CD4-positive, alpha-beta T cell (primary cell): ENCODE results near the gene PLXNB2. TPM values are rescaled to one million over a fixed set of nuclear protein-coding genes. Genes with fewer than 3 reads are reported as not detected.
"Not testable (repeated sequence)": the region's sequence is repeated elsewhere in the genome, so short reads cannot be mapped to it uniquely, and the experiment has no call there.

Experiments used
- ATAC-seq: fragments of 200-7000 bp; cut with Tn5 transposase; one replicate; pipeline ENCODE4 v1.10.0; 2022; ENCODE audit warnings: mild to moderate bottlenecking; ENCODE audit not compliant: poor library complexity
- CTCF ChIA-PET: fragments of 350-600 bp; sonication (Branson Sonifier 250); formaldehyde crosslinking; loops from one replicate; lab custom pipeline; 2021; ENCODE audit warnings: antibody characterized with exemption, inconsistent platforms; lab: Charles Lee
- POLR2A ChIA-PET: fragments of 350-600 bp; sonication (Branson Sonifier 250); formaldehyde crosslinking; loops from one replicate; lab custom pipeline; 2021; ENCODE audit warnings: antibody characterized with exemption, inconsistent platforms; lab: Charles Lee
- DNase-seq, 14 experiments: peaks; one replicate each; pipeline ENCODE4 v3.0.0-alpha.2; 2013 to 2020; ENCODE audit warnings: mixed read lengths in 2 of 14
- H3K27ac ChIP-seq, 2 donors: one replicate each; pipeline versions ENCODE4 v1.5.1 to v1.7.0; 2013; ENCODE audit warnings: low read length in 2 of 2, low read depth in 1 of 2, mild to moderate bottlenecking in 1 of 2
- H3K27me3 ChIP-seq, 2 experiments: 1 replicate in 1 of 2; 2 replicates in 1 of 2; pipeline versions ENCODE4 v1.6.1 to v1.7.0; 2013; ENCODE audit warnings: low read length in 2 of 2, control low read depth in 1 of 2, mild to moderate bottlenecking in 1 of 2, moderate library complexity in 1 of 2; ENCODE audit not compliant: insufficient read depth in 2 of 2, control insufficient read depth in 1 of 2
- H3K36me3 ChIP-seq: one replicate; pipeline ENCODE4 v1.6.1; 2013; ENCODE audit warnings: low read length, control low read depth; ENCODE audit not compliant: insufficient read depth
- H3K4me1 ChIP-seq: one replicate; pipeline ENCODE4 v1.6.1; 2013; ENCODE audit warnings: low read length, control low read depth; ENCODE audit not compliant: insufficient read depth
- H3K4me3 ChIP-seq: one replicate; pipeline ENCODE4 v1.5.1; 2013; ENCODE audit warnings: mild to moderate bottlenecking, low read length, moderate library complexity
- H3K9me3 ChIP-seq, 2 experiments: 1 replicate in 1 of 2; 2 replicates in 1 of 2; pipeline versions ENCODE4 v1.6.1 to v1.7.0; 2013; ENCODE audit warnings: low read length in 2 of 2, mild to moderate bottlenecking in 2 of 2, control low read depth in 1 of 2, moderate library complexity in 1 of 2; ENCODE audit not compliant: control insufficient read depth in 1 of 2, insufficient read depth in 1 of 2
- H3K27ac Mint-ChIP-seq: one replicate; pipeline ENCODE4 v1.8.0; 2020; ENCODE audit warnings: mixed read lengths
- H3K27me3 Mint-ChIP-seq: one replicate; pipeline ENCODE4 v1.8.0; 2021; ENCODE audit warnings: mixed read lengths
- H3K36me3 Mint-ChIP-seq: one replicate; pipeline ENCODE4 v1.8.0; 2021; ENCODE audit warnings: low read depth, mixed read lengths
- H3K4me1 Mint-ChIP-seq: one replicate; pipeline ENCODE4 v1.8.0; 2021; ENCODE audit warnings: low read depth, mixed read lengths
- H3K4me3 Mint-ChIP-seq: one replicate; pipeline ENCODE4 v1.8.0; 2020; ENCODE audit warnings: mild to moderate bottlenecking, mixed read lengths
- H3K9me3 Mint-ChIP-seq: one replicate; pipeline ENCODE4 v1.8.0; 2020; ENCODE audit warnings: mixed read lengths
- intact Hi-C, 2 experiments: fragments of 100-400 bp; cut with DNase I in 1 of 2; cut with micrococcal nuclease in 1 of 2; formaldehyde crosslinking; loops; one replicate each; pipeline versions ENCODE4 v1.15.1 to v1.9.0; 2023 to 2025; cut with DNase I, micrococcal nuclease
- total RNA-seq, 174 experiments: library from RNA in 2 of 174; stranded (reverse) in 2 of 174; gene quantifications; one replicate each; pipeline ENCODE4 v1.2.3 and lab custom pipeline; 2021 to 2026
- TF ChIP-seq, protein P1 (sequence below): fragments of 200-600 bp; IDR thresholded peaks from one replicate; pipeline ENCODE4 v1.8.0; 2022; ENCODE audit warnings: antibody characterized with exemption, mild to moderate bottlenecking

Gene PLXNB2
- total RNA-seq, 2 experiments from 2014 or later = 2.8 to 3.9 TPM

DNA sequence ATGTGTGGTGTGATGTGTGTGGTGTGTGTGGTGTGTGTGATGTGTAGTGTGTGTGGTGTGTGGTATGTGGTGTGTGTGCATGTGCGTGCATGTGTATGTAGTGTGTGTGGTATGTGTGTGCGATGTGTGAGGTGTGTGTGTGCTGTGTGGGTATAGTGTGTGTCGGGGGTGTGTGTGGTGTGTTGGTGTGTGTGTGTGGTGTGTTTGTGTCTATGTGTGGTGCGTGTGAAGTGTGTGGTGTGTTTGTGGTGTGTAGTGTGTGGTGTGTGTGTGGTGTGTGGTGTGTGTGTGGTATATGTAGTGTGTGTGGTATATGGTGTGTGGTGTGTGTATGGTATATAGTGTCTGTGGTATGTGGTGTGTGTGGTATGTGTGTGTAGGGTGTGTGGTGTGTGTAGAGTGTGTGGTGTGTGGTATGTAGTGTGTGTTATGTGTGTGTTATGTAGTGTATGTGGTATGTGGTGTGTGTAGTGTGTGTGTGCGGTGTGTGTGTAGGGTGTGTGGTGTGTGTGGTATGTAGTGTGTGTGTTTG lies 30.7 kb upstream of the PLXNB2 start:
- ATAC-seq (no peak), DNase-seq (no peak)
- H3K9me3 ChIP-seq = no peaks in the 10 kb centered on the region
- H3K4me1 Mint-ChIP-seq = peaks cover 7% of the 10 kb centered on the region
- ChIA-PET POLR2A (no interaction called here), CTCF (no interaction called here)
- peaks cover 5% of the 10 kb centered on the region for H3K36me3 Mint-ChIP-seq
- no peaks in the 10 kb centered on the region for H3K27me3 ChIP-seq
- no peak overlapping the region for H3K27ac ChIP-seq
- H3K4me3 Mint-ChIP-seq = no peak overlapping the region
- no peak overlapping the region for H3K4me3 ChIP-seq
- H3K36me3 ChIP-seq = no peaks in the 10 kb centered on the region
- peaks cover 13% of the 10 kb centered on the region for H3K4me1 ChIP-seq
- TF ChIP-seq, protein P1, sequence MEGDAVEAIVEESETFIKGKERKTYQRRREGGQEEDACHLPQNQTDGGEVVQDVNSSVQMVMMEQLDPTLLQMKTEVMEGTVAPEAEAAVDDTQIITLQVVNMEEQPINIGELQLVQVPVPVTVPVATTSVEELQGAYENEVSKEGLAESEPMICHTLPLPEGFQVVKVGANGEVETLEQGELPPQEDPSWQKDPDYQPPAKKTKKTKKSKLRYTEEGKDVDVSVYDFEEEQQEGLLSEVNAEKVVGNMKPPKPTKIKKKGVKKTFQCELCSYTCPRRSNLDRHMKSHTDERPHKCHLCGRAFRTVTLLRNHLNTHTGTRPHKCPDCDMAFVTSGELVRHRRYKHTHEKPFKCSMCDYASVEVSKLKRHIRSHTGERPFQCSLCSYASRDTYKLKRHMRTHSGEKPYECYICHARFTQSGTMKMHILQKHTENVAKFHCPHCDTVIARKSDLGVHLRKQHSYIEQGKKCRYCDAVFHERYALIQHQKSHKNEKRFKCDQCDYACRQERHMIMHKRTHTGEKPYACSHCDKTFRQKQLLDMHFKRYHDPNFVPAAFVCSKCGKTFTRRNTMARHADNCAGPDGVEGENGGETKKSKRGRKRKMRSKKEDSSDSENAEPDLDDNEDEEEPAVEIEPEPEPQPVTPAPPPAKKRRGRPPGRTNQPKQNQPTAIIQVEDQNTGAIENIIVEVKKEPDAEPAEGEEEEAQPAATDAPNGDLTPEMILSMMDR = no peak
- H3K9me3 Mint-ChIP-seq = no peaks in the 10 kb centered on the region
- H3K27ac Mint-ChIP-seq = no peak overlapping the region
- H3K27me3 Mint-ChIP-seq = no peaks in the 10 kb centered on the region
- intact Hi-C loops = no loop called here

DNA sequence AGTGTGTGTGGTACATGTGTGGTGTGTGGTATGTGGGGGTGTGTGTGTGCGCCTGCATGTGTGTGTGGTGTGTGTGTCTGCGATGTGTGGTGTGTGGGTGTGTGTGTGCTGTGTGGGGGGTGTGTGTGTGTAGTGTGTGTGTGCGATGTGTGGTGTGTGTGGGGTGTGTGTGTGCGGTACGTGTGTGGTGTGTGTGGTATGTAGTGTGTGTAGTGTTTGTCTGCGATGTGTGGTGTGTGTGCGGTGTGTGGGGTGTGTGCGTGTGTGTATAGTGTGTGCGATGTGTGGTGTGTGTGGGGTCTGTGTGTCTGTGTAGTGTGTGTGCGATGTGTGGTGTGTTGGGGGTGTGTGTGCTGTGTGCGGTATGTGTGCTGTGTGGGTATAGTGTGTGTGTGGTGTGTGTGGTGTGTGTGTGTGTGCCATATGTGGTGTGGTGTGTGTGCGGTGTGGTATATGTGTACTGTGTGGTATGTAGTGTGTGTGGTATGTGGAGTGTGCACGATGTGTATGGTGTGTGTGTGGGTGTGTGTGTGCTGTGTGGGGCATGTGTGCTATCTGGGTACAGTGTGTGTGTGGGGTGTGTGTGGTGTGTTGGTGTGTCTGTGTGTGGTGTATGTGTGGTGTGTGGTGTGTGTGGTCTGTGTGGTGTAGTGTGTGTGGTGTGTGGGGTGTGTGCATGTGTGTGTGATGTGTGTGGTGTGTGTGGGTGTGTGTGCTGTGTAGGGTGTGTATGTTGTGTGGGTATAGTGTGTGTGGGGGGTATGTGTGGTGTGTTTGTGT lies 30.0 kb upstream of the PLXNB2 start:
- Mint-ChIP-seq H3K4me1 (peaks cover 5% of the 10 kb centered on the region), H3K27me3 (no peaks in the 10 kb centered on the region), H3K4me3 (no peak overlapping the region), H3K9me3 (no peaks in the 10 kb centered on the region), H3K36me3 (peaks cover 3% of the 10 kb centered on the region), H3K27ac (no peak overlapping the region)
- Histone ChIP-seq H3K36me3 (no peaks in the 10 kb centered on the region), H3K4me3 (no peak overlapping the region), H3K27ac (no peak overlapping the region), H3K9me3 (no peaks in the 10 kb centered on the region), H3K27me3 (no peaks in the 10 kb centered on the region), H3K4me1 (peaks cover 8% of the 10 kb centered on the region)
- DNase-seq (no peak), ATAC-seq (no peak)
- ChIA-PET CTCF (no interaction called here), POLR2A (no interaction called here)
- intact Hi-C loops = no loop called here
- TF ChIP-seq, protein P1 = no peak

DNA sequence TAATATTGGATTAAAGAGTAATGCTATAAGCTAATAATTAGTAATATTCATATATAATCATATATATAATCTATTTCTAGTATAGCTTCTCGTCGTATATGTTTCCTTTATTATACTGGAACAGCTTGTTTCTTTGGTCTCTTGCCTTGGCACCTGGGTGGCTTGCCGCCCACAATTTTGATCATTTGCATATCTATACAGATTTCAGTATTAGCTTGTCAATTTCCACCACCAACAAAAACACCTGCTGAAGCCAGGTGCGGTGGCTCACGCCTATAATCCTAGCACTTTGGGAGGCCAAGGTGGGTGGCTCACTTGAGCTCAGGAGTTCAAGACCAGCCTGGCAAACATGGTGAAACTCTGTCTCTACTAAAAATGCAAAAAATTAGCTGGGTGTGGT lies 27.0 kb upstream of the PLXNB2 start:
- intact Hi-C loops, H3K27me3 Mint-ChIP-seq, H3K27ac ChIP-seq, H3K4me1 ChIP-seq, H3K27ac Mint-ChIP-seq, H3K36me3 Mint-ChIP-seq, H3K4me3 ChIP-seq, ATAC-seq, H3K9me3 ChIP-seq, DNase-seq, H3K36me3 ChIP-seq, POLR2A ChIA-PET, H3K27me3 ChIP-seq, H3K4me1 Mint-ChIP-seq, H3K9me3 Mint-ChIP-seq, H3K4me3 Mint-ChIP-seq: not testable (repeated sequence)
- CTCF ChIA-PET = interaction anchor here (0.5 kb wide), 1 partner anchor 16 kb away, joined by 4 read pairs; no protein-coding TSS in a partner anchor
